Loucy (cell line): ENCODE data around the gene RCHY1.
A peak's percentile ranks its signal among the peaks of the same experiment; 100 is the strongest.

Experiments
- H2AFZ ChIP-seq: fragments of 200-600 bp; sonication (generic); 2 replicates; pipeline ENCODE4 v1.6.0; 2016; ENCODE audit warnings: antibody characterized with exemption, mild to moderate bottlenecking, low read length, moderate library complexity
- H3F3A ChIP-seq: fragments of 200-600 bp; 2 replicates; pipeline ENCODE4 v1.6.0; 2016; ENCODE audit warnings: antibody characterized with exemption, low read depth, mild to moderate bottlenecking
- H3K27me3 ChIP-seq: fragments of 200-600 bp; sonication (generic); 2 replicates; pipeline ENCODE4 v1.6.1; 2014; ENCODE audit warnings: low read length, mild to moderate bottlenecking; ENCODE audit not compliant: insufficient read depth, poor library complexity, severe bottlenecking
- H3K36me3 ChIP-seq: fragments of 200-600 bp; sonication (generic); 2 replicates; pipeline ENCODE4 v1.6.1; 2016; ENCODE audit warnings: low read length; ENCODE audit not compliant: insufficient read depth
- H3K4me1 ChIP-seq: fragments of 200-600 bp; sonication (generic); 2 replicates; pipeline ENCODE4 v1.5.1; 2014; ENCODE audit warnings: low read length, mild to moderate bottlenecking; ENCODE audit not compliant: insufficient read depth, poor library complexity, severe bottlenecking
- H3K4me2 ChIP-seq: fragments of 200-600 bp; sonication (generic); 2 replicates; pipeline ENCODE4 v1.6.0; 2014; ENCODE audit warnings: antibody characterized with exemption, low read length, low read depth, mild to moderate bottlenecking; ENCODE audit not compliant: poor library complexity, severe bottlenecking
- H3K4me3 ChIP-seq: fragments of 200-600 bp; sonication (generic); 2 replicates; pipeline ENCODE4 v1.5.1; 2014; ENCODE audit warnings: low read length, mild to moderate bottlenecking, mixed read lengths; ENCODE audit not compliant: poor library complexity, severe bottlenecking
- H3K79me2 ChIP-seq: fragments of 200-600 bp; sonication (generic); 2 replicates; pipeline ENCODE4 v1.6.1; 2014; ENCODE audit warnings: low read length; ENCODE audit not compliant: insufficient read depth
- H3K9ac ChIP-seq: fragments of 200-600 bp; sonication (generic); 2 replicates; pipeline ENCODE4 v1.6.0; 2014; ENCODE audit warnings: mild to moderate bottlenecking, low read depth, low read length, moderate library complexity; ENCODE audit not compliant: poor library complexity, severe bottlenecking
- H3K9me2 ChIP-seq: fragments of 200-600 bp; sonication (generic); replicated peaks from 2 replicates; pipeline ENCODE4 v1.6.1; 2016; ENCODE audit warnings: low read depth, low read length, mixed read lengths
- H3K9me3 ChIP-seq: fragments of 200-600 bp; sonication (generic); 2 replicates; pipeline ENCODE4 v1.6.1; 2014; ENCODE audit warnings: mild to moderate bottlenecking, antibody characterized with exemption, low read length, low read depth; ENCODE audit not compliant: insufficient read depth
- H4K20me1 ChIP-seq: fragments of 200-600 bp; sonication (generic); 2 replicates; pipeline ENCODE4 v1.6.0; 2014; ENCODE audit warnings: antibody characterized with exemption, low read length, mild to moderate bottlenecking; ENCODE audit not compliant: insufficient read depth, poor library complexity, severe bottlenecking
- CTCF ChIP-seq: fragments of 200-600 bp; sonication (generic); conservative IDR thresholded peaks from 2 replicates; pipeline ENCODE4 v1.5.1; 2014; ENCODE audit warnings: mild to moderate bottlenecking, antibody characterized with exemption, low read length
- EZH2phosphoT487 ChIP-seq: fragments of 200-600 bp; IDR thresholded peaks from 2 replicates; pipeline ENCODE4 v1.6.1; 2018; ENCODE audit warnings: antibody characterized with exemption, mild to moderate bottlenecking, moderate library complexity, borderline replicate concordance

RCHY1 gene

DNA sequence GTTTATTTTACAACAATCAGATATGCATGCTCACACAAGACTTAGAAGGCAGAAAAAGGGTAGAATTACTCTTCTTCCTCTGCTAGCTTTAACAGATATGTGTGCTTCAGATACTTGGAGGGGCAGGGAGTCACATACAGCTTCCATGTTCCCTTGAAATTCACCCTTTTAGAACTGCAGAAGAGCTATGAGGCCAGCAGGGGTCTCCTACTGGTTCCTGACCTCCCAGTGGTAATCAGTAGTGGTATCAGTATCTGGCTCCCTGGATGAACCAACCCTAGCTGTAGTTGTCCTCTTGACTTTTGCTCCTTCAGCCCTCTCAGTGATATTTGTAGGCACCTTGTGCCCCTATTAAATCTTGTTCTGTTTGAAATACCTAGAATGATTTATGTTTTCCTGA is 81.5 kb downstream of the RCHY1 start:
- Histone ChIP-seq H3F3A (no peaks in the 10 kb centered on the region), H3K36me3 (no peaks in the 10 kb centered on the region), H3K4me3 (no peak overlapping the region), H3K27me3 (no peaks in the 10 kb centered on the region), H3K4me1 (no peaks in the 10 kb centered on the region), H3K4me2 (no peak overlapping the region), H3K9me2 (no peaks in the 10 kb centered on the region), H3K9me3 (no peaks in the 10 kb centered on the region), H4K20me1 (no peaks in the 10 kb centered on the region), H3K9ac (no peak overlapping the region), H3K79me2 (no peaks in the 10 kb centered on the region), H2AFZ (no peak overlapping the region)
- TF ChIP-seq EZH2phosphoT487 (no peak), CTCF (peak; percentile 64)

DNA sequence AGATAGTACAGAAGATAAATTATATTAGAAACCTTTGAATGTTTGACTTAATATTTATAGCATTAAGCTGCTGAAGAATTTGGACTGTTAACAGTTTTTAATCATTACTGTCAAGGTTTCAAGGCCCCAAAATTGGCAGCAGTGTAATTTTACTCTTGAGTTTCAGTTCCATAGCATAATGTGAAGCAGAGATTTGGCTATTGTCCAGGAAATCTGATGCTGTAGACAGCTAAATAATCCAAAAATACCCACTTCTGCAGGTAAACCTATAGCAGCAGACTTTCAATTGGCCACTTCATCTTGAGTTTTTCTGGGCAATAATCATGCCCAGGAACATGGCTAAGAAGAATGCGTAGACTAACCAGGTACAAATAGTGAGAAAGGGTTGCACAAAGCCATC is 85.0 kb downstream of the RCHY1 start:
- Histone ChIP-seq H3K36me3 (no peaks in the 10 kb centered on the region), H3K9me2 (no peaks in the 10 kb centered on the region), H3K79me2 (no peaks in the 10 kb centered on the region), H3K4me1 (no peaks in the 10 kb centered on the region), H3F3A (no peaks in the 10 kb centered on the region), H3K9me3 (no peaks in the 10 kb centered on the region), H2AFZ (no peak overlapping the region), H3K9ac (no peak overlapping the region), H3K27me3 (no peaks in the 10 kb centered on the region), H3K4me3 (no peak overlapping the region), H4K20me1 (no peaks in the 10 kb centered on the region), H3K4me2 (no peak overlapping the region)
- TF ChIP-seq EZH2phosphoT487: no peak
- TF ChIP-seq CTCF: no peak
